ENCODE results near the gene OSBPL3. TPM values are rescaled to one million over a fixed set of nuclear protein-coding genes. Genes with fewer than 3 reads are reported as not detected.
A peak's percentile ranks its signal among the peaks of the same experiment; 100 is the strongest.

OSBPL3 gene
- polyA plus RNA-seq, 1 of the 3 experiments (the other 2 are of a cell fraction) = 23.2 TPM

DNA sequence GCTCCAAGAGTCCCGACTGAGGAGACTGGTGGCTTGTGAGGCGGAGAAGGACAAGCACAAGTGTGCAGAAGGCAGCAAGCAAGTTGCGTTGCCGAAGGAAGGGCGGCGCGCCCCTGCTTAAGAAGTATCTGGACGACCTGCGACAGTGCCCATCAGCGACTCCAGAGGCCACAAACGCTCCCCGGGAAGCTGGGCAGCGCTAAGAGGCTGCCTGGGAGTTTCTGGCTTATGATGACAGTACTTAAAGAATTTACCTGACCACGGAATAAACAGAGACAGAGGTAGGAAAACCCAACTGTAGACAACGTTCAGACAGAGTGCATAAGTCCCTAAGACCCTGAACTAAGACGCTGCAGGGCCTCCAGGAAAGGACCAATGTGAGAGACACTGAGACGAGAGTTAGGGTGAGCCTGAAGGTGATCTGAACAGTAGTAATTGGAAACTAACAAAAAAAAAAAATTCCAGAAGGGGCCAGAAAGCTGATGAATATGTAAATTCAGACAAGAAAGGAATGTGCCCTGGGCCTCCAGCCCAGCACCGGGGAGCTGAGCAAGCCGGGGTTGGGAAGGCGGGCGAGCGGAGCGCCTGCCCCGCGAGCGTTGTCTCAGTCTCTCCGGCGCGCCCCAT, 1.0 kb downstream of the OSBPL3 start:
- 70% methylated on average over 19 of the region's 29 CpGs for WGBS (ENCODE audit: low lambda C conversion rate)
- Histone ChIP-seq H3K4me1 (ENCODE audit: control insufficient read depth in 1 of 2, insufficient read depth in 2 of 2, low read depth in 1 of 2, low read length in 1 of 2) (peaks cover 21 to 28% of the 10 kb centered on the region in 2 experiments; a peak in 3 of 4 replicates), H2AFZ (ENCODE audit: low read depth) (peak overlapping the region; percentile 53; the same call in 1 of the 2 replicates), H3K36me3 (replicated peaks in 1 of 2; ENCODE audit: control insufficient read depth in 1 of 2, insufficient read depth in 2 of 2, low read length in 1 of 2) (no peaks in the 10 kb centered on the region), H3K9ac (peak overlapping the region; percentile 78), H3K27ac (ENCODE audit: low read depth in 2 of 2, low read length in 1 of 2) (peak overlapping the region; percentile 72 to 84), H4K20me1 (ENCODE audit: insufficient read depth) (peaks cover 3% of the 10 kb centered on the region; the same call in 1 of the 2 replicates), H3F3A (replicated peaks; ENCODE audit: insufficient read depth) (peaks cover 7% of the 10 kb centered on the region), H3K27me3 (ENCODE audit: insufficient read depth) (no peaks in the 10 kb centered on the region), H3K9me2 (no peaks in the 10 kb centered on the region), H3K4me2 (peak overlapping the region; percentile 89), H3K79me2 (ENCODE audit: insufficient read depth) (peaks cover 64% of the 10 kb centered on the region), H3K9me3 (no peaks in the 10 kb centered on the region), H3K4me3 (ENCODE audit: low read depth in 2 of 2, low read length in 1 of 2) (peak overlapping the region; percentile 73 to 97)
- POLR2A ChIA-PET = no interaction called here
- CTCF ChIA-PET = interaction anchor here (0.6 to 6.8 kb wide), 38 partner anchors 8 to 195 kb away, joined by 3 to 69 read pairs (median 5); no protein-coding TSS in a partner anchor
- TF ChIP-seq FOSL2 (IDR thresholded peaks at IDR 0.05; ENCODE audit: borderline replicate concordance, low read depth) (no peak), JUND (IDR thresholded peaks at IDR 0.05) (no peak), EP300 (IDR thresholded peaks at IDR 0.05; ENCODE audit: borderline replicate concordance in 1 of 2, low read depth in 1 of 2, low read length in 1 of 2) (no peak), EZH2phosphoT487 (IDR thresholded peaks at IDR 0.05; ENCODE audit: borderline replicate concordance, low read depth) (no peak), GATA2 (CRISPR knock-in tag; IDR thresholded peaks at IDR 0.05) (no peak), TCF12 (IDR thresholded peaks at IDR 0.05) (no peak), SIN3A (IDR thresholded peaks at IDR 0.05; ENCODE audit: borderline replicate concordance, low read depth, low read length) (no peak)
- TF ChIP-seq, protein P1, sequence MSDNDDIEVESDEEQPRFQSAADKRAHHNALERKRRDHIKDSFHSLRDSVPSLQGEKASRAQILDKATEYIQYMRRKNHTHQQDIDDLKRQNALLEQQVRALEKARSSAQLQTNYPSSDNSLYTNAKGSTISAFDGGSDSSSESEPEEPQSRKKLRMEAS (IDR thresholded peaks at IDR 0.05; ENCODE audit: low read depth) = no peak; the same call in 1 of the 2 replicates
- TF ChIP-seq, protein P2, sequence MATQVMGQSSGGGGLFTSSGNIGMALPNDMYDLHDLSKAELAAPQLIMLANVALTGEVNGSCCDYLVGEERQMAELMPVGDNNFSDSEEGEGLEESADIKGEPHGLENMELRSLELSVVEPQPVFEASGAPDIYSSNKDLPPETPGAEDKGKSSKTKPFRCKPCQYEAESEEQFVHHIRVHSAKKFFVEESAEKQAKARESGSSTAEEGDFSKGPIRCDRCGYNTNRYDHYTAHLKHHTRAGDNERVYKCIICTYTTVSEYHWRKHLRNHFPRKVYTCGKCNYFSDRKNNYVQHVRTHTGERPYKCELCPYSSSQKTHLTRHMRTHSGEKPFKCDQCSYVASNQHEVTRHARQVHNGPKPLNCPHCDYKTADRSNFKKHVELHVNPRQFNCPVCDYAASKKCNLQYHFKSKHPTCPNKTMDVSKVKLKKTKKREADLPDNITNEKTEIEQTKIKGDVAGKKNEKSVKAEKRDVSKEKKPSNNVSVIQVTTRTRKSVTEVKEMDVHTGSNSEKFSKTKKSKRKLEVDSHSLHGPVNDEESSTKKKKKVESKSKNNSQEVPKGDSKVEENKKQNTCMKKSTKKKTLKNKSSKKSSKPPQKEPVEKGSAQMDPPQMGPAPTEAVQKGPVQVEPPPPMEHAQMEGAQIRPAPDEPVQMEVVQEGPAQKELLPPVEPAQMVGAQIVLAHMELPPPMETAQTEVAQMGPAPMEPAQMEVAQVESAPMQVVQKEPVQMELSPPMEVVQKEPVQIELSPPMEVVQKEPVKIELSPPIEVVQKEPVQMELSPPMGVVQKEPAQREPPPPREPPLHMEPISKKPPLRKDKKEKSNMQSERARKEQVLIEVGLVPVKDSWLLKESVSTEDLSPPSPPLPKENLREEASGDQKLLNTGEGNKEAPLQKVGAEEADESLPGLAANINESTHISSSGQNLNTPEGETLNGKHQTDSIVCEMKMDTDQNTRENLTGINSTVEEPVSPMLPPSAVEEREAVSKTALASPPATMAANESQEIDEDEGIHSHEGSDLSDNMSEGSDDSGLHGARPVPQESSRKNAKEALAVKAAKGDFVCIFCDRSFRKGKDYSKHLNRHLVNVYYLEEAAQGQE (IDR thresholded peaks at IDR 0.05; ENCODE audit: low read depth, low read length) = no peak
- TF ChIP-seq, protein P3, sequence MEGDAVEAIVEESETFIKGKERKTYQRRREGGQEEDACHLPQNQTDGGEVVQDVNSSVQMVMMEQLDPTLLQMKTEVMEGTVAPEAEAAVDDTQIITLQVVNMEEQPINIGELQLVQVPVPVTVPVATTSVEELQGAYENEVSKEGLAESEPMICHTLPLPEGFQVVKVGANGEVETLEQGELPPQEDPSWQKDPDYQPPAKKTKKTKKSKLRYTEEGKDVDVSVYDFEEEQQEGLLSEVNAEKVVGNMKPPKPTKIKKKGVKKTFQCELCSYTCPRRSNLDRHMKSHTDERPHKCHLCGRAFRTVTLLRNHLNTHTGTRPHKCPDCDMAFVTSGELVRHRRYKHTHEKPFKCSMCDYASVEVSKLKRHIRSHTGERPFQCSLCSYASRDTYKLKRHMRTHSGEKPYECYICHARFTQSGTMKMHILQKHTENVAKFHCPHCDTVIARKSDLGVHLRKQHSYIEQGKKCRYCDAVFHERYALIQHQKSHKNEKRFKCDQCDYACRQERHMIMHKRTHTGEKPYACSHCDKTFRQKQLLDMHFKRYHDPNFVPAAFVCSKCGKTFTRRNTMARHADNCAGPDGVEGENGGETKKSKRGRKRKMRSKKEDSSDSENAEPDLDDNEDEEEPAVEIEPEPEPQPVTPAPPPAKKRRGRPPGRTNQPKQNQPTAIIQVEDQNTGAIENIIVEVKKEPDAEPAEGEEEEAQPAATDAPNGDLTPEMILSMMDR (IDR thresholded peaks at IDR 0.05) = no peak
- no peak for DNase-seq

All from SK-N-SH (cell line).